CD14-positive monocyte (primary cell): Measurements from ENCODE around the gene PRSS3. TPM values are rescaled to one million over a fixed set of nuclear protein-coding genes. Genes with fewer than 3 reads are reported as not detected.
"Not testable (repeated sequence)": the region's sequence is repeated elsewhere in the genome, so short reads cannot be mapped to it uniquely, and the experiment has no call there.

Source experiments
- DNase-seq, 3 donors: peaks; one replicate each; pipeline ENCODE4 v3.0.0-alpha.2; 2011 to 2022
- H2AFZ ChIP-seq: 2 replicates; pipeline ENCODE4 v1.6.0; 2012; ENCODE audit warnings: mild to moderate bottlenecking, low read depth, low read length, inconsistent platforms; ENCODE audit not compliant: insufficient read depth, poor library complexity, severe bottlenecking
- H3K27ac ChIP-seq, 2 donors: 1 replicate in 1 of 2; 2 replicates in 1 of 2; pipeline ENCODE4 v1.5.1; 2012 to 2013; ENCODE audit warnings: low read length in 2 of 2, control low read depth in 1 of 2, inconsistent platforms in 1 of 2, low read depth in 1 of 2, mild to moderate bottlenecking in 1 of 2
- H3K27me3 ChIP-seq, 2 donors: one replicate each; pipeline versions ENCODE4 v1.6.0 to v1.6.1; 2011 to 2013; ENCODE audit warnings: low read length in 2 of 2; ENCODE audit not compliant: control insufficient read depth in 2 of 2, insufficient read depth in 2 of 2
- H3K36me3 ChIP-seq, 2 donors: replicated peaks in 1 of 2; 1 replicate in 1 of 2; 2 replicates in 1 of 2; pipeline versions ENCODE4 v1.5.1 to v1.6.1; 2012 to 2013; ENCODE audit warnings: low read length in 2 of 2, control low read depth in 1 of 2, inconsistent platforms in 1 of 2, mild to moderate bottlenecking in 1 of 2; ENCODE audit not compliant: insufficient read depth in 2 of 2, control insufficient read depth in 1 of 2
- H3K4me1 ChIP-seq, 2 donors: 1 replicate in 1 of 2; 2 replicates in 1 of 2; pipeline versions ENCODE4 v1.5.1 to v1.6.1; 2012 to 2013; ENCODE audit warnings: low read length in 2 of 2, control low read depth in 1 of 2, inconsistent platforms in 1 of 2, mild to moderate bottlenecking in 1 of 2, moderate library complexity in 1 of 2; ENCODE audit not compliant: insufficient read depth in 2 of 2, control insufficient read depth in 1 of 2
- H3K4me2 ChIP-seq: replicated peaks from 2 replicates; pipeline ENCODE3; 2012; ENCODE audit warnings: low read length, moderate library complexity, mild to moderate bottlenecking; ENCODE audit not compliant: poor library complexity, severe bottlenecking; ENCODE audit errors: extremely low read depth
- H3K4me3 ChIP-seq, 3 experiments: fragments of 200-600 bp in 1 of 3; sonication (generic) in 1 of 3; replicated peaks in 1 of 3; 1 replicate in 2 of 3; 2 replicates in 1 of 3; pipeline ENCODE4 v1.5.1; 2011 to 2013; ENCODE audit warnings: low read length in 3 of 3, mild to moderate bottlenecking in 3 of 3, control low read depth in 2 of 3, low read depth in 2 of 3, inconsistent platforms in 1 of 3, moderate library complexity in 1 of 3
- H3K79me2 ChIP-seq: 2 replicates; pipeline ENCODE4 v1.6.0; 2012; ENCODE audit warnings: mild to moderate bottlenecking, control low read depth, inconsistent platforms, low read length, moderate library complexity; ENCODE audit not compliant: insufficient read depth
- H3K9ac ChIP-seq: 2 replicates; pipeline ENCODE4 v1.6.0; 2017; ENCODE audit warnings: low read length, mild to moderate bottlenecking; ENCODE audit not compliant: insufficient read depth, poor library complexity, severe bottlenecking
- H3K9me3 ChIP-seq, 2 donors: replicated peaks in 1 of 2; 1 replicate in 1 of 2; 2 replicates in 1 of 2; pipeline versions ENCODE4 v1.5.1 to v1.6.1; 2012 to 2013; ENCODE audit warnings: low read length in 2 of 2, control low read depth in 1 of 2; ENCODE audit not compliant: control insufficient read depth in 1 of 2, insufficient read depth in 1 of 2
- H4K20me1 ChIP-seq: 2 replicates; pipeline ENCODE4 v1.6.0; 2012; ENCODE audit warnings: mild to moderate bottlenecking, low read length, control low read depth, moderate library complexity; ENCODE audit not compliant: insufficient read depth
- H3K27ac Mint-ChIP-seq, 7 donors: one replicate each; pipeline ENCODE4 v1.8.0; 2020; ENCODE audit warnings: mild to moderate bottlenecking in 7 of 7, mixed read lengths in 7 of 7, moderate library complexity in 6 of 7, inconsistent platforms in 2 of 7
- H3K27me3 Mint-ChIP-seq, 3 donors: one replicate each; pipeline ENCODE4 v1.8.0; 2021 to 2022; ENCODE audit warnings: low read depth in 3 of 3, mild to moderate bottlenecking in 3 of 3, mixed read lengths in 3 of 3, moderate library complexity in 3 of 3, inconsistent platforms in 1 of 3
- H3K36me3 Mint-ChIP-seq, 2 donors: one replicate each; pipeline ENCODE4 v1.8.0; 2020; ENCODE audit warnings: mixed read lengths in 2 of 2, inconsistent platforms in 1 of 2, mild to moderate bottlenecking in 1 of 2
- H3K4me1 Mint-ChIP-seq: one replicate; pipeline ENCODE4 v1.8.0; 2020; ENCODE audit warnings: mild to moderate bottlenecking, mixed read lengths
- H3K4me3 Mint-ChIP-seq, 2 donors: one replicate each; pipeline ENCODE4 v1.8.0; 2020; ENCODE audit warnings: mild to moderate bottlenecking in 2 of 2, mixed read lengths in 2 of 2, moderate library complexity in 1 of 2
- H3K9me3 Mint-ChIP-seq, 7 donors: one replicate each; pipeline ENCODE4 v1.8.0; 2020 to 2022; ENCODE audit warnings: mixed read lengths in 7 of 7, mild to moderate bottlenecking in 6 of 7, moderate library complexity in 6 of 7, inconsistent platforms in 2 of 7
- CTCF ChIP-seq: fragments of 200-600 bp; IDR thresholded peaks from one replicate; pipeline ENCODE4 v1.8.0; 2022; ENCODE audit warnings: antibody characterized with exemption, mild to moderate bottlenecking
- WGBS: methylation state at CpG from one replicate; pipeline ENCODE4 v1.1.5; 2013; ENCODE audit warnings: missing lambda C conversion rate; ENCODE audit not compliant: insufficient coverage; 5-methylcytosine and 5-hydroxymethylcytosine counted together
- intact Hi-C, 2 donors: fragments of 100-400 bp; cut with micrococcal nuclease; formaldehyde crosslinking; loops; one replicate each; pipeline versions ENCODE4 v1.15.0 to v1.15.1; 2023
- polyA plus RNA-seq, 3 donors: library from polyadenylated mRNA; depleted of rRNA in 1 of 3; unstranded in 2 of 3; stranded (reverse) in 1 of 3; fragments of 300-500 nt in 2 of 3; fragments of >200 nt in 1 of 3; fragmentation: Illumina TruSeq in 2 of 3; gene quantifications; 1 replicate in 2 of 3; 2 replicates in 1 of 3; pipeline ENCODE4 v1.2.3, GENCODE V29; 2012 to 2021

The PRSS3 gene
- polyA plus RNA-seq, 3 donors, result not detected

GRCh38 chr9:33765411-33765810 lies 29.9 kb upstream of the PRSS3 start:
- H3K9me3 ChIP-seq, result no peaks in the 10 kb centered on the region
- Mint-ChIP-seq H3K36me3 (no peaks in the 10 kb centered on the region), H3K27me3 (peaks cover under 1 to 5% (median 2%) of the 10 kb centered on the region in 3 donors), H3K9me3 (no peaks in the 10 kb centered on the region), H3K27ac (no peak overlapping the region), H3K4me3 (no peak overlapping the region), H3K4me1 (peaks cover 9% of the 10 kb centered on the region)
- H3K27ac ChIP-seq, result no peak overlapping the region
- DNase-seq, result peak in 2 of 3 donors; percentile 34 to 35
- H3K4me3 ChIP-seq, result no peak overlapping the region
- H3K27me3 ChIP-seq, result no peaks in the 10 kb centered on the region
- no peak for TF ChIP-seq CTCF
- no peaks in the 10 kb centered on the region for H4K20me1 ChIP-seq
- H3K36me3 ChIP-seq, result no peaks in the 10 kb centered on the region
- H3K4me2 ChIP-seq, result no peak overlapping the region
- peaks cover 4% of the 10 kb centered on the region in 2 donors for H3K4me1 ChIP-seq
- no peaks in the 10 kb centered on the region for H3K79me2 ChIP-seq
- no peak overlapping the region for H3K9ac ChIP-seq
- intact Hi-C loops, result no loop called here
- H2AFZ ChIP-seq, result no peak overlapping the region
- WGBS, result no CpG with 5 or more reads among the region's 3 CpGs

GRCh38 chr9:33770156-33770880 lies 25.0 kb upstream of the PRSS3 start:
- H3K27me3 ChIP-seq, H3K9ac ChIP-seq, H3K4me2 ChIP-seq, H3K4me1 ChIP-seq, H3K27me3 Mint-ChIP-seq, H3K36me3 Mint-ChIP-seq, H3K36me3 ChIP-seq, H3K9me3 ChIP-seq, H3K79me2 ChIP-seq, H4K20me1 ChIP-seq, H3K4me3 ChIP-seq, intact Hi-C loops, H3K4me3 Mint-ChIP-seq, H3K27ac ChIP-seq, H2AFZ ChIP-seq, H3K9me3 Mint-ChIP-seq: not testable (repeated sequence)
- DNase-seq, result peak in 1 of 3 donors; percentile 19
- Mint-ChIP-seq H3K27ac (peak overlapping the region in 1 of 7 donors; percentile 16), H3K4me1 (peaks cover 12% of the 10 kb centered on the region)
- WGBS, result no CpG with 5 or more reads among the region's 3 CpGs

GRCh38 chr9:33773135-33773534 lies 22.2 kb upstream of the PRSS3 start:
- intact Hi-C loops, result not testable (repeated sequence)

GRCh38 chr9:33774074-33774659 lies 21.2 kb upstream of the PRSS3 start:
- H3K36me3 Mint-ChIP-seq, H3K27ac ChIP-seq, H3K27me3 ChIP-seq, H3K79me2 ChIP-seq, H3K4me1 ChIP-seq, H2AFZ ChIP-seq, H3K4me3 Mint-ChIP-seq, H3K27ac Mint-ChIP-seq, H3K9me3 ChIP-seq, H3K9ac ChIP-seq, H3K36me3 ChIP-seq, H3K4me2 ChIP-seq, H3K27me3 Mint-ChIP-seq, H3K9me3 Mint-ChIP-seq, H3K4me3 ChIP-seq, H4K20me1 ChIP-seq, DNase-seq, intact Hi-C loops: not testable (repeated sequence)
- peaks cover 15% of the 10 kb centered on the region for H3K4me1 Mint-ChIP-seq
- WGBS, result 100% methylated on average over 3 of the region's 5 CpGs

More at GRCh38 chr9:33773135-33773534, 22.2 kb upstream of the PRSS3 start:
- not testable (repeated sequence) for H2AFZ ChIP-seq, H3K4me3 ChIP-seq, H3K9me3 ChIP-seq, DNase-seq, H4K20me1 ChIP-seq, H3K36me3 Mint-ChIP-seq, H3K4me2 ChIP-seq, H3K79me2 ChIP-seq, H3K9me3 Mint-ChIP-seq, H3K9ac ChIP-seq, H3K4me3 Mint-ChIP-seq, H3K4me1 ChIP-seq, H3K27me3 ChIP-seq, H3K27ac Mint-ChIP-seq, H3K27ac ChIP-seq, H3K36me3 ChIP-seq, H3K27me3 Mint-ChIP-seq
- H3K4me1 Mint-ChIP-seq, result peaks cover 11% of the 10 kb centered on the region
